ENCODE data around the gene ATP6V0A4. TPM values are rescaled to one million over a fixed set of nuclear protein-coding genes. Genes with fewer than 3 reads are reported as not detected.

The ATP6V0A4 gene
- total RNA-seq, 1 experiment from 2014 or later = 1.2 TPM

DNA sequence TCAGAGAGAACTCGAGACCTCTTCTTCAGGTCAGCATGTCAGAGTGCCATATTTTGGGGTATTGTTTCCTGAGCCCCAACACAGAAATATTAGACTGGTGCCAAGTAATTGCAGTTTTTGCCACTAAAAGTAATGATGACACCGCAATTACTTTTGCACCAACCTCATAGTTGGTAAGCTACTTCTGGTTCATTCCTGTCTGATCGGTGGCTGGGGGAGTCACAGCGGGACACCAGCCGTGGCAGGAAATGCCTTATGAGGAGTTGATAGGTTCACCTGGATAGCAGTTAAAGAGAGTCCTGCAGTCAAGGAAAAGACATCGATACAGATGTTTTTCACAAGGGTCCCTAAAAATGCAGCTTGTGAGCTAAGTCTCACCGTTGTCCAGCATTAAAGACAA, 23.9 kb upstream of the ATP6V0A4 start:
- Histone ChIP-seq H3K27me3 (replicated peaks; ENCODE audit: control insufficient read depth, insufficient read depth, low read length) (no peaks in the 10 kb centered on the region), H3K36me3 (ENCODE audit: control insufficient read depth, insufficient read depth, low read length) (no peaks in the 10 kb centered on the region), H3K4me3 (ENCODE audit: low read depth, low read length) (no peak overlapping the region), H3K9me3 (no peaks in the 10 kb centered on the region), H3K4me1 (no peaks in the 10 kb centered on the region)
- intact Hi-C loops (cut with micrococcal nuclease; ENCODE audit: unreplicated experiment) = no loop called here
- no peak for DNase-seq
- Mint-ChIP-seq H3K4me3 (ENCODE audit: unreplicated experiment) (no peak overlapping the region), H3K4me1 (ENCODE audit: low read depth, unreplicated experiment) (no peaks in the 10 kb centered on the region), H3K27ac (ENCODE audit: unreplicated experiment) (no peak overlapping the region), H3K36me3 (ENCODE audit: insufficient read depth, unreplicated experiment) (no peaks in the 10 kb centered on the region), H3K27me3 (ENCODE audit: insufficient read depth, unreplicated experiment) (no peaks in the 10 kb centered on the region), H3K9me3 (ENCODE audit: unreplicated experiment) (no peaks in the 10 kb centered on the region)
- BruUV-seq (replicated peaks) = no TSS peak
- TF ChIP-seq, protein P1, sequence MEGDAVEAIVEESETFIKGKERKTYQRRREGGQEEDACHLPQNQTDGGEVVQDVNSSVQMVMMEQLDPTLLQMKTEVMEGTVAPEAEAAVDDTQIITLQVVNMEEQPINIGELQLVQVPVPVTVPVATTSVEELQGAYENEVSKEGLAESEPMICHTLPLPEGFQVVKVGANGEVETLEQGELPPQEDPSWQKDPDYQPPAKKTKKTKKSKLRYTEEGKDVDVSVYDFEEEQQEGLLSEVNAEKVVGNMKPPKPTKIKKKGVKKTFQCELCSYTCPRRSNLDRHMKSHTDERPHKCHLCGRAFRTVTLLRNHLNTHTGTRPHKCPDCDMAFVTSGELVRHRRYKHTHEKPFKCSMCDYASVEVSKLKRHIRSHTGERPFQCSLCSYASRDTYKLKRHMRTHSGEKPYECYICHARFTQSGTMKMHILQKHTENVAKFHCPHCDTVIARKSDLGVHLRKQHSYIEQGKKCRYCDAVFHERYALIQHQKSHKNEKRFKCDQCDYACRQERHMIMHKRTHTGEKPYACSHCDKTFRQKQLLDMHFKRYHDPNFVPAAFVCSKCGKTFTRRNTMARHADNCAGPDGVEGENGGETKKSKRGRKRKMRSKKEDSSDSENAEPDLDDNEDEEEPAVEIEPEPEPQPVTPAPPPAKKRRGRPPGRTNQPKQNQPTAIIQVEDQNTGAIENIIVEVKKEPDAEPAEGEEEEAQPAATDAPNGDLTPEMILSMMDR (IDR thresholded peaks at IDR 0.05; ENCODE audit: insufficient read depth in 1 of 2, low read depth in 1 of 2, low read length in 1 of 2, severe bottlenecking in 1 of 2, unreplicated experiment in 1 of 2) = no peak
- ChIA-PET CTCF (no interaction called here), POLR2A (no interaction called here)

DNA sequence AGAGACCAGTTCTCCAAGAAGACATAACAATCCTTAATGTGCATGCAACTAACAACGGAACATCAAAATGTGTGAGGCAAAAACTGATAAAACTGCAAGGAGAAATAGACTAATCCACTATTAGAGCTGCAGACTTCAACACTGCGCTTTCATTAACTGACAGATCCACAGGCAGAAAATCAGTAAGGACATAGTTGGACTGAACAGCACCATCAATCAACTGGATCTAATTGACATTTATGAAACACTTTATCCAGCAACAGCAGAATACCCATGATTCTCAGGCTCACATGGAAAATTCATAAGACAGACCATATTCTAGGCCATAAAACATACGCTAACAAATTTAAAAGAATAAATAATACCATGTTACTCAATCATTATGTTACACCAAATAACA, 21.6 kb upstream of the ATP6V0A4 start:
- no peaks in the 10 kb centered on the region for H3K9me3 Mint-ChIP-seq (ENCODE audit: unreplicated experiment)
- ChIA-PET POLR2A (no interaction called here), CTCF (no interaction called here)
- Histone ChIP-seq H3K36me3 (ENCODE audit: control insufficient read depth, insufficient read depth, low read length) (no peaks in the 10 kb centered on the region), H3K4me1 (no peaks in the 10 kb centered on the region), H3K9me3 (no peaks in the 10 kb centered on the region), H3K4me3 (ENCODE audit: low read depth, low read length) (no peak overlapping the region), H3K27me3 (replicated peaks; ENCODE audit: control insufficient read depth, insufficient read depth, low read length) (no peaks in the 10 kb centered on the region)
- no peak overlapping the region for H3K4me3 Mint-ChIP-seq (ENCODE audit: unreplicated experiment)
- TF ChIP-seq, protein P1 (IDR thresholded peaks at IDR 0.05; ENCODE audit: insufficient read depth in 1 of 2, low read depth in 1 of 2, low read length in 1 of 2, severe bottlenecking in 1 of 2, unreplicated experiment in 1 of 2) = no peak
- BruUV-seq (replicated peaks) = no TSS peak
- no peak for DNase-seq
- no peaks in the 10 kb centered on the region for H3K27me3 Mint-ChIP-seq (ENCODE audit: insufficient read depth, unreplicated experiment)
- no peaks in the 10 kb centered on the region for H3K36me3 Mint-ChIP-seq (ENCODE audit: insufficient read depth, unreplicated experiment)
- no peak overlapping the region for H3K27ac Mint-ChIP-seq (ENCODE audit: unreplicated experiment)
- intact Hi-C loops (cut with micrococcal nuclease; ENCODE audit: unreplicated experiment) = no loop called here
- no peaks in the 10 kb centered on the region for H3K4me1 Mint-ChIP-seq (ENCODE audit: low read depth, unreplicated experiment)

- Mint-ChIP-seq H3K4me1 (ENCODE audit: low read depth, unreplicated experiment) (no peaks in the 10 kb centered on the region), H3K27ac (ENCODE audit: unreplicated experiment) (no peak overlapping the region), H3K27me3 (ENCODE audit: insufficient read depth, unreplicated experiment) (no peaks in the 10 kb centered on the region), H3K9me3 (ENCODE audit: unreplicated experiment) (no peaks in the 10 kb centered on the region), H3K36me3 (ENCODE audit: insufficient read depth, unreplicated experiment) (no peaks in the 10 kb centered on the region), H3K4me3 (ENCODE audit: unreplicated experiment) (no peak overlapping the region)
- Histone ChIP-seq H3K4me3 (ENCODE audit: low read depth, low read length) (no peak overlapping the region), H3K4me1 (no peaks in the 10 kb centered on the region), H3K36me3 (ENCODE audit: control insufficient read depth, insufficient read depth, low read length) (no peaks in the 10 kb centered on the region), H3K27me3 (replicated peaks; ENCODE audit: control insufficient read depth, insufficient read depth, low read length) (no peaks in the 10 kb centered on the region), H3K9me3 (no peaks in the 10 kb centered on the region)
- DNase-seq = no peak
- ChIA-PET CTCF (no interaction called here), POLR2A (no interaction called here)
- intact Hi-C loops (cut with micrococcal nuclease; ENCODE audit: unreplicated experiment) = no loop called here
- TF ChIP-seq, protein P1 (IDR thresholded peaks at IDR 0.05; ENCODE audit: insufficient read depth in 1 of 2, low read depth in 1 of 2, low read length in 1 of 2, severe bottlenecking in 1 of 2, unreplicated experiment in 1 of 2) = no peak
- no TSS peak for BruUV-seq (replicated peaks)
These were observed 18.7 kb upstream of the ATP6V0A4 start for GRCh38 chr7:138816650-138817049.

Data from Caco-2 (cell line).